Measurements from ENCODE around the gene KHSRP. TPM values are rescaled to one million over a fixed set of nuclear protein-coding genes. Genes with fewer than 3 reads are reported as not detected.

The KHSRP gene
- total RNA-seq, 1 donor from 2014 or later, result 152 TPM

- intact Hi-C loops (cut with DNase I), result no loop called here
- no peaks in the 10 kb centered on the region for H3K36me3 ChIP-seq
- H3K4me3 ChIP-seq, result no peak overlapping the region
- H3K27ac ChIP-seq, result no peak overlapping the region
- TF ChIP-seq CTCF (IDR thresholded peaks at IDR 0.05), result no peak
- no peak for DNase-seq (ENCODE audit: low spot score in 2 of 2)
- no peaks in the 10 kb centered on the region for H3K27me3 ChIP-seq
- H3K4me1 ChIP-seq, result no peaks in the 10 kb centered on the region
- H3K9me3 ChIP-seq, result no peaks in the 10 kb centered on the region
Measured at GRCh38 chr19:6467384-6467783, 42.8 kb upstream of the KHSRP start.

- Histone ChIP-seq H3K36me3 (no peaks in the 10 kb centered on the region), H3K4me1 (no peaks in the 10 kb centered on the region), H3K4me3 (no peak overlapping the region), H3K9me3 (no peaks in the 10 kb centered on the region), H3K27ac (no peak overlapping the region), H3K27me3 (no peaks in the 10 kb centered on the region)
- DNase-seq (ENCODE audit: low spot score in 2 of 2), result no peak
- TF ChIP-seq CTCF (IDR thresholded peaks at IDR 0.05), result no peak
- intact Hi-C loops (cut with DNase I), result no loop called here
Measured at GRCh38 chr19:6466526-6467248, 42.1 kb upstream of the KHSRP start.

GRCh38 chr19:6465663-6466062 lies 41.1 kb upstream of the KHSRP start:
- H3K27me3 ChIP-seq, result no peaks in the 10 kb centered on the region
- H3K27ac ChIP-seq, result no peak overlapping the region
- intact Hi-C loops (cut with DNase I), result no loop called here
- TF ChIP-seq CTCF (IDR thresholded peaks at IDR 0.05), result no peak
- peaks cover 0 to 4% of the 10 kb centered on the region in 2 donors for H3K4me1 ChIP-seq
- no peak overlapping the region for H3K4me3 ChIP-seq
- no peaks in the 10 kb centered on the region for H3K36me3 ChIP-seq
- no peaks in the 10 kb centered on the region for H3K9me3 ChIP-seq
- no peak for DNase-seq (ENCODE audit: low spot score in 2 of 2)

DNA sequence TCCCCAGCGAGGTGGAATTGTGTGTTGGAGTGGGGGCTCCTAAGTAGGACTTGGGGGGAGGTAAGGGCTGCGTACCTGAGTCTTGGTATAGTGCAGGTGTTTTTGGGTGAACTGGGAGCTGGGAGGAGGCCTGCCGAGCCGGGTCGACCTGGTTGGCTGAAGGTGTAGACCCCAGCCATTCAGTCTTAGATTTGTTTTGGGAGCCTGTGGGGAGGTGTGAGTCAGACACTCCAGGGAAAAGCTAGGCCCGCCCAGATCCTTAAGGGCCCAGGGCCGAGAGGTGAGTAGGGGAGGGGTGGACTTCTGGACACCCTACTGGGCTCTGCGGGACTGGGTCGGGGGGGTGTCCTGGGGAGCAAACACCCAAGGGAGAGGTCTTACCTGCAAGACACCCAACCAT lies 40.4 kb upstream of the KHSRP start:
- intact Hi-C loops (cut with DNase I), result no loop called here

DNA sequence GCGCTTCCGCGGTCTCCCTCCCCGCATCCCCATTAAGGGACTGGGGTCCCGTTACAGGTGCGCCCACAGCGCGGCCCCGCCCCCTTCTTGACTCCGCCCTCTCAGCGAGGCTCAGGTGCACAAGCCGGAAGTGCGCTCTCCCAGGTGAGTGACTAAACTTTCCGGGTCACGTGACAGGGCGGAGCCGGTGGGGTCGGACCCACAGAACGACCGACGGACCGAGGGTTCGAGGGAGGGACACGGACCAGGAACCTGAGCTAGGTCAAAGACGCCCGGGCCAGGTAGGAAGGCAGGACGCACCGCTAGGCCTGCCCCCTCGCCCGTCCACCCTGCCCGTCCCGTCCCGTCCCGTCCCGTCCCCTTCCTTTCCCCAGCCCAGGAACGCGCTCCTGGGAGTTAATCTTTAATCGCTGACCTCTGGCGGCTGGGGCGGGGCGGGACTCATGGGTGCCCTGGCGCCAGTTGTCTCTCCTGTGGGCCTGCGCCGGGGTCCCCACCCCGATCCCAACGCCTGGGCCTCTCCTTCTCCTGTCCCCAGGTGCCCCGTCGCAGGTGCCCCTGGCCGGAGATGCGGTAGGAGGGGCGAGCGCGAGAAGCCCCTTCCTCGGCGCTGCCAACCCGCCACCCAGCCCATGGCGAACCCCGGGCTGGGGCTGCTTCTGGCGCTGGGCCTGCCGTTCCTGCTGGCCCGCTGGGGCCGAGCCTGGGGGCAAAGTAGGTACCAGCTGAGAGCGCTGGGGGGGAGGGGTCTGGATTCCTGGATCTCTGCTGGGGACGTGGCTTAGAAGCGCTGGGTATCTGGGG lies 39.7 kb upstream of the KHSRP start, which contains the start of gene CRB3:
TSS of gene CRB3 (plus strand) at position 202 of the 804 bp plus-strand sequence. CDS start at position 633, 431 bp downstream.
- Histone ChIP-seq H3K27ac (no peak within 1 kb of the TSS), H3K27me3 (no peaks in the 10 kb centered on the region), H3K9me3 (no peaks in the 10 kb centered on the region), H3K4me1 (peaks cover 0 to 4% of the 10 kb centered on the region in 2 donors), H3K36me3 (no peaks in the 10 kb centered on the region), H3K4me3 (no peak within 1 kb of the TSS)
- TF ChIP-seq CTCF (IDR thresholded peaks at IDR 0.05), result no peak
- intact Hi-C loops (cut with DNase I), result no loop called here
- DNase-seq (ENCODE audit: low spot score in 2 of 2), result no peak

More for the DNA sequence above, 40.4 kb upstream of the KHSRP start:
- no peaks in the 10 kb centered on the region for H3K9me3 ChIP-seq
- no peak for DNase-seq (ENCODE audit: low spot score in 2 of 2)
- no peaks in the 10 kb centered on the region for H3K36me3 ChIP-seq
- H3K4me1 ChIP-seq, result peaks cover 0 to 4% of the 10 kb centered on the region in 2 donors
- no peak overlapping the region for H3K4me3 ChIP-seq
- H3K27me3 ChIP-seq, result no peaks in the 10 kb centered on the region
- no peak for TF ChIP-seq CTCF (IDR thresholded peaks at IDR 0.05)
- H3K27ac ChIP-seq, result no peak overlapping the region

All from ascending aorta (tissue), 2 donors.